ENCODE data around the gene CASP6.

GRCh38 chr4:109703664-109704361 is 568 bp upstream of the CASP6 start:
- no peak for TF ChIP-seq CTCF (conservative IDR thresholded peaks at IDR 0.05; ENCODE audit: low read length)
- no peak for TF ChIP-seq EZH2phosphoT487 (IDR thresholded peaks at IDR 0.05; ENCODE audit: borderline replicate concordance, low read depth, low read length)
